Loucy (cell line): ENCODE data around the gene CASR.

Source experiments
- CTCF ChIP-seq: fragments of 200-600 bp; sonication (generic); conservative IDR thresholded peaks from 2 replicates; pipeline ENCODE4 v1.5.1; 2014; ENCODE audit warnings: mild to moderate bottlenecking, antibody characterized with exemption, low read length
- EZH2phosphoT487 ChIP-seq: fragments of 200-600 bp; IDR thresholded peaks from 2 replicates; pipeline ENCODE4 v1.6.1; 2018; ENCODE audit warnings: antibody characterized with exemption, mild to moderate bottlenecking, moderate library complexity, borderline replicate concordance

DNA sequence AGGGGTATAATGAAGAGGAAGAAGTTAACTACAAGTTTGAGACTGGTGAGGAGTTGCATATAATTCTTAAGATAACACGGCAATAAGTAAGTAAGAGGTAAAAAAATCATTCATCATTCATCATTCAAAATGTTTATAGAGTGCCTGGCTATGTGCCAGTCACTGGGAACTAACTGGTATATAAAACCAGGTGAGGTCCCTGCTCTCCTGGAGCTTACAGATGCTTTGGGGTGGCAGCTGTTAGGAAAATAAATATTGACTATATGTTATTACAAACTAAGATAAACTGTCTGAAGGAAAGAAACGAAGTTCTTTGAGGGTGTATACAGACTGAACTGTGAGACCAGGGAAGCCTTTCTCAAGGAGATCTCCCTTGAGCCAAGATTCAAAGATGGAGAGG is 2.9 kb downstream of the CASR start:
- TF ChIP-seq CTCF (no peak), EZH2phosphoT487 (no peak)
